ENCODE results near the gene ADCY5.
A peak's percentile ranks its signal among the peaks of the same experiment; 100 is the strongest.

The ADCY5 gene

GRCh38 chr3:123404391-123404790 is 44.5 kb downstream of the ADCY5 start:
- no peak for DNase-seq

GRCh38 chr3:123401836-123402530 is 46.9 kb downstream of the ADCY5 start:
- no peak for DNase-seq

GRCh38 chr3:123400169-123400568 is 48.7 kb downstream of the ADCY5 start:
- no peak for DNase-seq

GRCh38 chr3:123399653-123400052 is 49.2 kb downstream of the ADCY5 start:
- DNase-seq, result no peak

GRCh38 chr3:123397921-123398785 is 50.7 kb downstream of the ADCY5 start:
- no peak for DNase-seq

- DNase-seq, result no peak
These were observed 51.8 kb downstream of the ADCY5 start for GRCh38 chr3:123397050-123397590.

GRCh38 chr3:123396171-123397049 is 52.5 kb downstream of the ADCY5 start:
- DNase-seq, result no peak

GRCh38 chr3:123395235-123395634 is 53.7 kb downstream of the ADCY5 start:
- peak; percentile 54 for DNase-seq

- DNase-seq, result no peak
These were observed 54.4 kb downstream of the ADCY5 start for GRCh38 chr3:123394391-123395020.

- DNase-seq, result no peak
These were observed 55.8 kb downstream of the ADCY5 start for GRCh38 chr3:123392871-123393620.

- DNase-seq, result no peak
These were observed 56.5 kb downstream of the ADCY5 start for GRCh38 chr3:123392368-123392767.

- no peak for DNase-seq
These were observed 57.9 kb downstream of the ADCY5 start for GRCh38 chr3:123390865-123391600.

- no peak for DNase-seq
These were observed 59.3 kb downstream of the ADCY5 start for GRCh38 chr3:123389628-123389918.

GRCh38 chr3:123388811-123389627 is 59.9 kb downstream of the ADCY5 start:
- DNase-seq, result no peak

- DNase-seq, result no peak
These were observed 60.8 kb downstream of the ADCY5 start for GRCh38 chr3:123388042-123388441.

- no peak for DNase-seq
These were observed 61.4 kb downstream of the ADCY5 start for GRCh38 chr3:123387532-123387931.

- no peak for DNase-seq
These were observed 62.3 kb downstream of the ADCY5 start for GRCh38 chr3:123386477-123387040.

- DNase-seq, result no peak
These were observed 62.9 kb downstream of the ADCY5 start for GRCh38 chr3:123385981-123386380.

GRCh38 chr3:123385499-123385898 is 63.4 kb downstream of the ADCY5 start:
- no peak for DNase-seq

- peak; percentile 68 for DNase-seq
These were observed 63.9 kb downstream of the ADCY5 start for GRCh38 chr3:123385001-123385401.

Data from NCI-H82 (cell line).